Measurements from ENCODE around the gene KIF26B.
"Not testable (repeated sequence)": the region's sequence is repeated elsewhere in the genome, so short reads cannot be mapped to it uniquely, and the experiment has no call there.

KIF26B gene

DNA sequence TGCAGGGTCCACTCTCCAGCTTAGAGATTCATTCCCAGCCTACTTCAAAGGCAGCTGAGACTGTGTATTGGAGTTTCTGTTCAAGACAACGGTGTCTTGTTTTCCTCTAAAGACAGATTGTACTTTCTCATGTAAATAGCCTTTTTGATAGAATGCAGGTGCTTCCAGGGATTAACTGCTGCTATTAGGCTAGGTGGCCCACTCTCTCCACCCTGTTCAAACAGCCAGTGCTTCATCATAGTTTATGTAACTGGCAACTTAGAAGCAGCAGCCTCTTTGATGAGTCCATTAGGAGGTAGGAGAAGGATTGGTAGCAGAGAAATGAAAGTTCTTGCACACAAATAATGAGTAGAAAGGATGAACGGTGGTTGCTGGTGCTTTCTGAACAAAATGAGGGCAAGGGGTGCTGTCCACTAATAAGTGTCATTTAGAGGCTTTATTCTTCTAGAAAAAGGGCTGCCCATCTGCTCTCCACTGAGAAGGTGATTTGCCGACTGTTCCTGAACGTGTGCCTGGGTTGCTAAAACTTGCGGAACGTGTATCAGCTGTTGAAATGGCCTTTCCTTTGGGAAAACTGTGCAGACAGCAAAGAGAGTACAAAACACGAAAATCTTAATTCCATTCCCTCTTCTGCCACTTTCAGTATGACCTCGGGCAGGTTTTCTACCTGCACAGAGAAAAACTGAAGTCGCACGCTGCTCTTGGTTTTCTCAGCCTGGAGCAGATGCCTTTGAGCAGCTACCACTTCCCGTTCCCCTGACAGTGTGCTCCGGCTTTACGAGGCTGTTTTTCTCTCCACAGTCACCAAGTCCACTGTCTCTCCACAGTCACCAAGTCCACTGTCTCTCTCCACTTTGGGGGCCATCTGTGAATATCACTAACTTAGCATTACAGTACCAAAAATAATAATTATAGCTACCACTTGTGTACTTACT is 228.9 kb downstream of the KIF26B start:
- DNase-seq (ENCODE audit: low spot score) = no peak

DNA sequence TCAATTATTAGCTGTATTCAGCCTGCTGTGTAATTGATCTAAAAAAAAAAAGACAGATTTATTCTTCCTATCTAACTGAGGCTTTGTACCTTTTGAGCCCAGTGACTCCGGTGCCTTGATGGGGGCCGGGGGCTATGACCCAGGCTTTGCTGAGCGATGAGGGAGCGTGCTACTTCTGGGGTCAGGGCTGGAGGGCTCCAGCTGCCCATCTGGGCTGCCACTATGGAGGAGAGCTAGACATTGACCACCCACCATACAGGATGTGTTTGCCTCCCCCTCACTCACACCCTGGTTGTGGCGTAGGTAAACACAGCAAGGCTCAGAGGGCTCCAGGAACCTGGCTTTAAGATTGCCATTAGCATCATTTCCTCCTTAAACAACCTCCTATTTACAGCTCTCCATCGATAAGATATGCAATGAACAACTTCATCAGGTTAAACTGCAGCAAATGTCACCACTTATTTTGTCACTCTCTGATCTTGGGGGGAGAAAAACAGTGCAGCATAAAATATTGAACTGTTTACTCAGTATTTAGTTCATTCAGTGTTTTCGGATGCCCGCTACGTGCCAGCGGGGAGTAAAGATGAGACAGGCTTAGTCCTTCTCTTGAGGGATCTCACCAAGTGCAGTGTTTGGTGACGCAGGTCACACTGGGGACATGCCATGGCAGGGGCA is 231.6 kb downstream of the KIF26B start:
- DNase-seq (ENCODE audit: low spot score) = no peak

DNA sequence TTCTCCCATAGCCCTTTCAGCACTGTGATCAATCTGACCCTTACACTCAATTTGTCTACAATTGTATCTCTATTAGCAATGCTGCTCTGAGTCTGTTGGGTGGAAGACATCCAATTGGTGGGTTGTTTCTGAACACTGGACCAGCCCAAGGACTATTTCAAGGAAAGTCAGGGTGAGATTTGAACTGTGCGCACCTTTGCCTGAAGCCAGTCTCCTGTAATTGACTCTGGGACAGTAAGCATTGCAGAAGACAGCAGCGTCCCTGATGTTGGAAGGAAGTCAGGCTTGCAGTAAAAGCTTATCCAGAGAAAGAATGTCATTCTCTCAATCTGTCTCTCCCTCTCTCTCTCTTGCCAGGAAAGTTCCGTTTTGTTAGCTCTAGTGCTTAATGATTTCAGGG is 233.9 kb downstream of the KIF26B start:
- no peak for DNase-seq (ENCODE audit: low spot score)

DNA sequence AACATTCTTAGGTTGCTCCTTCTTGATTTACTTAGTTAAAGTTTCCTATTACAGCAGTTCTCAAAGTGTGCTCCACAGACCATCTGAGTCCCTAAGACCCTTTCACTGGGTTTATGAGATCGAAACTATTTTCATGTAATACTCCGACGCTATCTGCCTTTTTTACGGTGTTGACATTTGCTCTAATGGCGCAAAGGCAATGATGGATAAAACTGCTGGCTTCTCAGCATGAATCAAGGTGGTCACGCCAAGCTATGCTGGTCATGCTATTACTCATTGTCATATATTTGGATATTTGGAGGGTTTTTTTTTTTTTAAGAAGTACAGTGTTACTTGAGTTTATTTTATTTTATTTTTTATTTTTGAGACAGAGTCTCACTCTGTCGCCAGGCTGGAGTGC is 235.1 kb downstream of the KIF26B start:
- no peak for DNase-seq (ENCODE audit: low spot score)

DNA sequence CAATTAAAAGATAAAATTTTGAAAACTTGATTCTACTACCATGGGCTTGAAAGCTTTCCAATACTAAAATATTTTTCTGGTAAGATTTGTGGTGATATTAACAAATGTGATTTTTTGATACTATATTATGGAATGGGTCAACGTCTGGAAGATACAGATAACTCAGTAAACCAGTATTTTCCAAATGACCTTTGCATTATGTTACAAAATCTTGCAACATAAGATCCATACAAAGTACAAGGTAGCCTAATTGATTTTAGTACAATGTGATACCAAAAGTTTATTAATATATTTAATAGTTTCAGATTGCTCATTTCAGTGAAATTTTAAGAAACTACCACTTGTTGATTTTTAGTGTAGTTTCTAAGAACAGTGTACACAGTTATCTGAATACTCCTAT is 236.2 kb downstream of the KIF26B start:
- no peak for DNase-seq (ENCODE audit: low spot score)

DNA sequence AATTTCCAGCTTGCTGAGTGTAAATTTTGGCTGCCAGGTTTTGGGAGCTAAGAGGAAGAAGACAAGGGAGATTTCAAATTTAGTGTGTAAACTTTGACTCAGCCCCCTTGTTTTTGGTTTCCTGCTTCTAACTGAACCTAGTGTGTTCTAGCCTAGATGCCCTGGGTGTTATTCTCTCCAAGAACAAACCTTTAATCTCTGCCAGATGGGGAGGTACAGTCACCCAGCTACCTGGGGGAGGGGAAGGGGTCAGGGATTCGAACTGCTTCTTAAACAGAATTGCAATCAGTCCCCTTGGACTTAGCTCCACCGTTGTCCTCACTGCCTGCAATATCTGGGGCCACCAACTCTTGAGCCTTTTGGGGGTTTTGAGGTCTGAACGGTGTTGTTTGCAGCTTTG is 238.9 kb downstream of the KIF26B start:
- DNase-seq (ENCODE audit: low spot score) = no peak

DNA sequence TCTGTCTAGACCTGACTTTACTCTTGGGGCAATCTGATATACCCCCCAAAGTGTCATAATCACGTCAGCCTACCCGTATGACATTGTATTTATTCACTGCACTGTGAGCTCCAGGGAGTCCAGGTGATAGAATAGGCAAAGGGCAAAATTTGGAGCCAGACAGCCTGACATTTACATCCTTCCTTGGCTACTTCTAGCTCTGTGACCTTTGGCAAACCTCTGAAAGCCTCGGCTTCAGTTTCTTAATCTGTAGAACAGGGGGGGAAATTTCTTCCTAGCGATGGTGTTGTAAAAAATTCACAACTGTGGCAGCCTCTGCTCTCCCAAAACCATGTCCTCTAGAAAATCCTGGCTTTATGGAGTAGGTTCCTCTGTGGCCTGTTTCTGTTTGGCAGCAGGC is 240.9 kb downstream of the KIF26B start:
- no peak for DNase-seq (ENCODE audit: low spot score)

DNA sequence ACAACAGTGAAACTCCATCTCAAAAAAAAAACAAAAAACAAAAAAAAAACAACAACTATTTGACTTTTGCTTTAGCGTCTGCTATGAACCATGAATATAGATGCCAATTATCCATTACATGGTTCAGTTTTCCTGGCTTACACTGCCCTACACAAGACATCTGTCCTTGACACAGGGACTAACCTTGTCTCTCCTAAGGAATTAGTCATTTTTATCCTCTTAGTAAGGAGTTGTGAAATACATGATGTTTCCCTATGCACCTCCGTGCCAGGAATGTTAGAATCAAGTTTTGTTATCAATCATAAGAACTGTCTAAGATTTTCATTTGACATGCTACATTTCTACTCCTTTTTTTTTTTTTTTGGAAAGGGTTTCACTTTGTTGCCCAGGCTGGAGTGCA is 241.8 kb downstream of the KIF26B start:
- no peak for DNase-seq (ENCODE audit: low spot score)

DNA sequence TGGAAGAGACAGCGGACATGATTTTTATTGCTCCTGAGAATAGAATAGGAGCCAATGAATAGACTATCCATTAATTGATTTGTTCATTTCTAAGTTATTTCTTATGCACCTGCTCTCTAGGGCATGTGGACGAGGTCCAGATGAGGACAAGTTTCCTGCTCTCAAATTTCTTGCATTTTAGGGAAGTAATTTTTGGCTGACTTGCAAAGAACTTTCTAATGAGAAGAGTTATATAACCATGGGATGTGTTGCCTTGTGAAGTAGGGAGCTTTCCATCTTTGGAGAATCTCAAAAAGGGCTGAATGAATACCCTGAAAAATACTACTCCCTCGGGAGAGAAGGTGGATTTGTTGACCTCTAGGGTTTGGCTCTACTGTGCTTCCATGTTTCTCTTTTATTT is 243.0 kb downstream of the KIF26B start:
- DNase-seq (ENCODE audit: low spot score) = no peak

DNA sequence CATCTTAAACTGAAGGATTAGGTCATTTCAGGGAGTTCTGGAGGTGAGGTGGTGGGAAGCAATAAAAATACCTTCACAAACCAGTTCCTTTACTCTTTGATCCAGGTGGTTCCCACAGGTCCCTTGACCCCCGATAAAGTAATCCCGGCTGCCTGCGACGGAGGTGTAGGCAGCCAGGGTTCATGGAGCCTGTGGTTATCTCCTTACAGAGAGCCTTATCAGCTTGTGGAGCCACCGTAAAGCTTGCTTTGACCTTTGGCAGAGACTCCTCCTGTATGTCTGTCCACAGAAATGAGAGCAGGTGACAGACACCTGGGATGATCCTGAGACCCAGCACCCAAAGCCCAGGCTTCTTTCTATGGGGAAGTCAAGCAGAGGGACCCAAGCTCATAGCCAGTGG is 243.4 kb downstream of the KIF26B start:
- no peak for DNase-seq (ENCODE audit: low spot score)

DNA sequence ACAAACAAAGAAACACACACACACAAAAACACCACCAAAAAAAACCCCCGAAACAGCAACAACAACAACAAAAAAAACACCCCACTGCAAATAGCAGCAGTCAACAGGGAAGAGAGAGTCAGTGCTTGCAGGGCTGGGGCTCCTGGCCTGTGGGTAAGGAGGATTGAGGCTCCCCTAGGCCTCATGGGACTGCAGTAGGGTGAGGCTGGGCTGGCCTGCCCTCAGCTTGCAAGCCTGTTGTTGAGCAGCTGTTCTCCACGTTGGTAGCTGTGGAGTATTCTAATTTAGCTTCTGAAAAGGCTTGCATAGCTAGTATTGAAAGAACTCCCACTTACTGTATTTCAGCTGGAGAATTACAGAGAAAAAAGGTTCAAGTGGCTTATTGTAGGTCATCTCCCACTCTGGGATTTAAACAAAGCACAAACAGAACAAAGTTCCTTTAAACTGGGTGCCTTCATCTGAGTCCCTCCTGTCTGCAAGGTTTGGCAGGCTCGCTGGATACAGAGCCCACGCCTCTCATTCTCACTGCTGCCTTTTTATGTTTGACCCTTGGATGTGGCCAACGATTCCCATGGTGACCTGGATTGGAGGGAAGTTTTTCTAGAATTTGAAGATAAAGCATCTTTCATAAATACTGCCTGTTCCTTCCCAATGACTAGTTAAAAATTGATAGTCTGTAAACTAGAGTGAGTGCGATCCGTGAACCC is 247.2 kb downstream of the KIF26B start:
- DNase-seq (ENCODE audit: low spot score) = no peak

DNA sequence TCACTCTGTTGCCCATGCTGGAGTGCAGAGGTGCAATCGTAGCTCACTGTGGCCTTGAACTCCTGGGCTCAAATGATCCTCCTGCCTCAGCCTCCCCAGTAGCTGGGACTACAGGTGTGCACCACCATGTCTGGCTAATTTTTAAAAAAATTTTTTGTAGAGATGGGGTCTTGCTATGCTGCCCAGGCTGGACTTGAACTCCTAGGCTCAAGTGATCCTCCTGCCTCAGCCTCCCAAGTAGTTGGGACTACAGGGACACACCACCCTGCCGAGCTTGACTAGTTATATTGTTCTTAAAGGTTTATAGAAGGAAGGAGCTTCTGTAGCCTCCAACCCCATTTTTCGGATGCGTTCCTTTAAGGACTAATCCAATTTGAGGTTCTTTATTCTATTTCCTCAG is 248.2 kb downstream of the KIF26B start:
- DNase-seq (ENCODE audit: low spot score) = not testable (repeated sequence)

DNA sequence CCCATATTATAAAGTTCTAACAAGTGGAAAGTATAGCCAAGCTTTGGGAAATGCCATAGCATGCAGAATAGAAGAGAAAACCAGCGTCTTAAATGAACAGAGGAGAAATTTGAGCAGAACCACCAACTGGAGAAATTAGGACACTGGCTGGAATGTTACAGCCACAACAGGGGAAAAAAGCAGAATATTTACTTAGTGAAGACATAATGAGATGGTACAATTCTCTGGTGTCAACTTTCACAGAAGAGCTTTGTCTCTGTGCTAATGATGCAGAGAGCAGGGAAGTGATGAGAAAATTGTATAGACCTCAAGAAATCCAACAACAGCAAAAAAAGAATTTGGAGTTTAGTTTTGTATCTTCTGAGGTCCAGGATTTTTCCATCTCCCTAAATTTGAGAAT is 249.7 kb downstream of the KIF26B start:
- DNase-seq (ENCODE audit: low spot score) = no peak

DNA sequence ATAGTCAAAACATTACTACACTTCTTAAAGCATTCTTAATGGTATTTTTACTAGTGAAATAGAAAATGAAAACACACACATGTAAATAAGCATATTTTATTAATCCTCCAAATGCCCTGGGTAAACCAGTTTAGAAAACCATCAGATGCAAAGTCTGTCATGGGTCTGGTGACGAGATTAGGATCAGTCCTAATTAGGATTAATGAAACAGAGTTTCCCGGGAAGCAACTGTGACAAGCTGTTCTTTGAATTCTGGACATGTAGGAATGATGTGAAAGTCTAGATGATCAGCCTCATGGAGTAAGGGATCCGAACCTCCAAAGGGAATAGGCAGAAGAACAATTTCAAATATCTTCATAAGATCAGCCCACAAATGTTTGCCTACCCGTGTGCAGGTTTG is 250.2 kb downstream of the KIF26B start:
- peak; percentile 47 for DNase-seq (ENCODE audit: low spot score)

DNA sequence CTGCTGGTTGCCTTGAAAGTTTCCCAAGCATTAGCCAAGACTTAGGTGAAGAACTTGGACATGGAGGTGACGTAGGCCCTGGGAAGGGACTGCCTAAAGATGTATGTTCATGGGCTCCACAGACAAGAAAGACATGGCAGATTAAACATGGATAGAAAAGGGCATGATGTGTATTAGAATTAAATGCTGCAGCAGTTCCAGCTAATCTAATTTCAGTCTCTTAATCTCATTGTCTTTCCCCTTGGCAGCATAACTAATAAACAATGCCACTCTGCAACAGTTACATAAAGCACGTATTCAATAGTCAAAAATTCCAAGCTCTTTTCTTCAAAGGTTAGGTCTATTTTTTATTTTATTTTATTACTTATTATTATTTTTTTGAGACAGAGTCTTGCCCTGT is 251.6 kb downstream of the KIF26B start:
- no peak for DNase-seq (ENCODE audit: low spot score)

DNA sequence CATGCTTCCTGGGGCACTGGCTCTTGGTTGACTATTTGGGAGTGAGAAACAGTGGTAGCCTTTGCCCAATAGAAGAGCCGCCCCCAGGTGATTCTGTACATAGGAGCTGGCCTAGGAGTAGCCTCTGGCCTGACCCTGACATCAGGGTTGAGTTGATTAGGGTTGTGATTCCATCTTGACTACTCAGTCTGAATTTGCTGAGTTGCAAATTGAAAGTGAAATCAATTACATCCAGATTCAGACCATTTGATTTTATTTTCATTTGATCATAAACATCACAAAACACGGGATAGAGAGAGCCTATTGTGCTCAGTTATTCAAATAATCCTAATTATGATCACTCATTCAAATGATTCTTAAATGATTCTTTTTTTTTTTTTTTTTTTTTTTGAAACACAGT is 253.2 kb downstream of the KIF26B start:
- DNase-seq (ENCODE audit: low spot score) = no peak

DNA sequence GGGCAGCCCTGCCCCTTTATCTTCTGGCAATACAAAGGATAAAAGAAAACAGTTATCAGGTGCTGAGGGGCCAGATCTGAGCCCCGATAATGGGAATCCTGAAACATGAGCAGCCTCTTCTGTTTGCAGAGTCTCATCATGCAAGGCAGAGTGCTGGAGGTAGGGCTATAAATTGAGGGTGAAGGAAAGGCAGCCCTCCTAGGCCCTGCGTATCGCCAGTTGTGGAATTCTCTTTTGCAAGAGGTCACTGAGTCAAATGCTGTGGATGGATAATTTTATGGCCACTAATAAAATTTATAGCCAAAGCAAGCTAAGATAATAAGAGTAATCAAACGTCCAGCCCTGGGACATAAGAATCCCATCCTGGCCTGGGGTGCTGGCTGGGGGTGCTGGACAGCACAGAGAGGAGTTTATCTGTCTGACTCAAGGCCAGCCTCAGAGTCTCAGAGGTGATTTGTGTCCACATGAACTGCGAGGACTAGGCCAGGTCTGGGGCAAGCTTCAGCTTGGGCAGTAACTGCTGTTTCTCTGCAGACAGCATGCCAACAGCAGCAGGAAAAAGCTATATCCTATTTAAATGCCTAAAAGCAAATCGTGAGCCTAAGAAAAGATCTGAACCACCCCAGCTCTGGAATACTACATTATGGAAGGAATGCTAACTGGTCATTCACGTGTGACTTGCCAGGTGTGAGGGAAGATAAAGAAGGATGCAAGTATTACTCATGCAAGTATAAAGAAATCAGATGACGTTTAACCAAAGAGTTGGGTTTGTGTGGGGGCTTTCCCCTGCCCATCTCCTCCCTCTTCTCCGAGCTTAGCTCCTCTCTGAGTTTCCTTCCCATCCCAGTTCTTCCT is 254.8 kb downstream of the KIF26B start:
- DNase-seq (ENCODE audit: low spot score) = peak; percentile 18

DNA sequence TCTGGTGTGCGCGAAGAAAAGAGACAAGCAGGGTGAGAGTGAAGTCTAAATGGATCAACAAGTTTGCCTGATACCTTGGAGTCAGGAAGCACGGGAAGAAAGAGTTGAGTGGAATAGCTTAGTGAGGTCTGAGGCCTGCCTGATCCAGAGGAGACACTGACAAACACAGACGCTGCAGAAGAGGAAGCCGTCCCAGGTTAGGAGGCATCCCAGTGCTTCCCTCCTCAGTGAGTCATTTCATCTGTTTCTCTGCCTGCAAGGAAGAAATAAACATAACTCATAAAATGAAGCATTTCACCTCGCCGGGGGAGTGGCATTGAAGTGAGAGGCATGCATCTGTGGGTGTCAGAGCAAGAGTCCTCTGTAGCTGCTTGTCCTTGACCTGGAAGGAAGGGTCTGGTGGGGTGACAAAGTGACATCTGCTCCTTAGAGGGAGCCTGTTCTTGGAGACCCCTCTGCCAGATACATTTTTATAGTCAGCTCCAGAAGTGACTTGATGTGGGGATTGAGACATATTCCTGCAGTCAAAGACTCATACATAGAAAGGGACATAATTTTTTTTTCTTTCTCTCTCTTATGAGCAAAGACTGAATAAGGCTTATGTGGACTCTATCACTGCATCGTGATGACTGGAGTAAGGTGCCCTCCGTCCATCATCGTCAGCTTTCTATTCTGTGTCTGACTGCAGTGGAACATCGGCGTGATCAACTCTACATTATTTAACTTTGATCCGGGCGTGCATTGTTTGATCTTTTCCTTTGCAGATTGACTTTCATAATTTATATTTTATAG is 256.7 kb downstream of the KIF26B start:
- DNase-seq (ENCODE audit: low spot score) = no peak

DNA sequence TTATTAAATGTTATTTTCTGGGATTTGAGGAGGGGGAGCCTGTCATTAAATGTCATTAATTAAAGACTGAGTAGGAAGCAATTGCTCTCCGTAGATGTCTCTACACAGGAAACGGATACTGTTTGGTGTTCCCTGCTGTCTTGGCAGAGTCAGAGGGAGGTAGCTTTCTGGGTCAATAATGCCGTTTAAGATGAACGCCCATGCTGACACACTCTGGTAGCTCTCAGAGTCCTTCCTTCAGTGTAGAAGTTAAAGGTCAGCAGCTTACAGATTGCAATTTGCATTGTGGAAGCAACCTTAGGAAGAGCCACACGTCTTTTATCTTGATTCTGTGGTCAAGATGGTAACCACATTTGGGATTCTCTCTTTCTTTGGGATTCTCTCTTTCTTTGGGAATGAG is 257.5 kb downstream of the KIF26B start:
- no peak for DNase-seq (ENCODE audit: low spot score)

DNA sequence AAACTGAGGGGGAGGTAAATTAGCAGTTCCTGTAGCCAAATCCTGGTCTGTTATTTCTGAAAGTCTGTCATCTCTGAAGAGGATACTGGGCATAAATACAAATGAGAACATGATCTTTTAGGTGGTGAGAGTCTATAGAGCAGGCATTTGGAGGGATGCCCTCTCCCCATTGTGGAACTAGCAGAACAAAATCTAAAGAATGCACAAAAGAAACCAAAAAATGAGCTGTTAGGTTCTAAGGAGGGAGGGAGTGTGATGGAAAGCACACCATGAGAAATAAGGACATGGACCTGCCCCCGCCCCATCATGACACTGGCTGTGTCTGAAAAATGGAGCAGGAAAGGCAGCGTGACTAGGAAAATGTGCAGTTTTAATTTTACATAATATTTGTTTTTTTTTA is 262.0 kb downstream of the KIF26B start:
- no peak for DNase-seq (ENCODE audit: low spot score)

DNA sequence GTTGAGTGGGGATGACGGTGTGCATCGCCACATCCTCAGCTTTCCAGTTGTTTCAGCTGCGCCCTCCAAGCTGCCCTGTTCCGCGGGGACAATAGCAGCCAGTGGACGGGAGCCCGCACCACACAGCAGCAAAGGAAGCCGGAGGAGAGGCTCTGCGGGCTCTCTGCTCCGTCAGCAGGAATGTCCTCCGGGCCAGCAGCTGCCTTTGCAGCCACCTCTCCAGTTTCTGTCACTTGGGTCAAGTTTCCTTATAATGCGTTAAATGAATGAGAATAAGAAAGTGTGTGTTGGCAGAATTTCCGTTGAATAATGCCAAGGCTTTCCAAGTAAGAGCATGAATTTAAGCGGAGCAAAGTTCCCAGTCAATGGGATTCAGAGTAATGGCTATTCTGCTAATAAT is 263.3 kb downstream of the KIF26B start:
- DNase-seq (ENCODE audit: low spot score) = no peak

Measured in SK-N-DZ (cell line).